ENCODE data around the gene NEDD9.

DNA sequence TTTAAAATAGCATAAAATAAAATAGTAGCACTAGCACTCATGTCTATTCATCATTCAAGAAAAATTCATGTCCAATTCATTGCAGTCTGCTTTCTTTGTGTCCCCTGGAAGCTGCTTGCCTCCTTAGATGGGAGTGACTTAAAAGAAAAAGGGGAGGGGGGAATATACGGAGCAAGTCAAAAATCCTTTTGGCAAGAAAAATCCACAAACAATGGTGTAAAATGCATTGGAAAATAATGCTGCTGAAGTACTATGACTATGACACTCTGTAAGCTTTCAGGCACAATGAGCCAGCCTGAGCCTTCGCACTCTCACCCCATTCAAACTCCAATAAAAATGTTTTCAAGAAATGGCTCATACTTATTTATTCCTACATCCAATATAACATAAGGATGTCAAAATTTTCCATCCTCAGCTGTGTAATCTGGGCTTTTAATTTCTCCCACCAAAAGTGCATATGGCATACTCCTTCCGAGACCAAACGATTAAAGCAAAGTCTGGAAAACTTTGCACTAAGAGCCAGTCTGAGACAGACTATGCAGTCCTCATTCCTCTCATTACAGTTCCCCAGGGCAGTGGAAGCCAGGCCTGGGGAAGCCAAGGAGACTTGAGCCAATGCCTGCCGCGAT lies 790 bp downstream of the NEDD9 start:
- TF ChIP-seq, protein P1, sequence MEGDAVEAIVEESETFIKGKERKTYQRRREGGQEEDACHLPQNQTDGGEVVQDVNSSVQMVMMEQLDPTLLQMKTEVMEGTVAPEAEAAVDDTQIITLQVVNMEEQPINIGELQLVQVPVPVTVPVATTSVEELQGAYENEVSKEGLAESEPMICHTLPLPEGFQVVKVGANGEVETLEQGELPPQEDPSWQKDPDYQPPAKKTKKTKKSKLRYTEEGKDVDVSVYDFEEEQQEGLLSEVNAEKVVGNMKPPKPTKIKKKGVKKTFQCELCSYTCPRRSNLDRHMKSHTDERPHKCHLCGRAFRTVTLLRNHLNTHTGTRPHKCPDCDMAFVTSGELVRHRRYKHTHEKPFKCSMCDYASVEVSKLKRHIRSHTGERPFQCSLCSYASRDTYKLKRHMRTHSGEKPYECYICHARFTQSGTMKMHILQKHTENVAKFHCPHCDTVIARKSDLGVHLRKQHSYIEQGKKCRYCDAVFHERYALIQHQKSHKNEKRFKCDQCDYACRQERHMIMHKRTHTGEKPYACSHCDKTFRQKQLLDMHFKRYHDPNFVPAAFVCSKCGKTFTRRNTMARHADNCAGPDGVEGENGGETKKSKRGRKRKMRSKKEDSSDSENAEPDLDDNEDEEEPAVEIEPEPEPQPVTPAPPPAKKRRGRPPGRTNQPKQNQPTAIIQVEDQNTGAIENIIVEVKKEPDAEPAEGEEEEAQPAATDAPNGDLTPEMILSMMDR (IDR thresholded peaks at IDR 0.05): no peak
- TF ChIP-seq ZFX (IDR thresholded peaks at IDR 0.05; ENCODE audit: borderline replicate concordance): no peak
